ENCODE results near the gene PROSER2. TPM values are rescaled to one million over a fixed set of nuclear protein-coding genes. Genes with fewer than 3 reads are reported as not detected.

The PROSER2 gene
- total and polyA plus RNA-seq, 2 donors (not counting 1 experiment from before 2014, with no cell fraction given), result 0.07 TPM; not detected in 1

GRCh38 chr10:11845113-11845512, 22.0 kb downstream of the PROSER2 start:
- Histone ChIP-seq H3K27me3 (replicated peaks in 1 of 4; ENCODE audit: control extremely low read depth in 1 of 4, control insufficient read depth in 3 of 4, insufficient read depth in 4 of 4, low read length in 3 of 4) (no peaks in the 10 kb centered on the region), H3K36me3 (replicated peaks in 1 of 2; ENCODE audit: control extremely low read depth in 1 of 2, control insufficient read depth in 1 of 2, extremely low read depth in 1 of 2, insufficient read depth in 2 of 2, low read length in 1 of 2) (no peaks in the 10 kb centered on the region), H4K20me1 (ENCODE audit: control insufficient read depth, insufficient read depth, low read length, poor library complexity, severe bottlenecking) (no peaks in the 10 kb centered on the region), H3K4me2 (replicated peaks; ENCODE audit: low read depth, low read length, poor library complexity, severe bottlenecking) (no peak overlapping the region), H3K79me2 (ENCODE audit: control insufficient read depth, insufficient read depth, low read length) (no peaks in the 10 kb centered on the region), H3K4me3 (ENCODE audit: control extremely low read depth in 1 of 5, extremely low read depth in 1 of 5, insufficient read depth in 1 of 5, low read depth in 2 of 5, low read length in 4 of 5) (no peak overlapping the region), H3K9ac (ENCODE audit: low read length) (no peak overlapping the region), H3K9me3 (ENCODE audit: control extremely low read depth in 1 of 3, control insufficient read depth in 2 of 3, insufficient read depth in 1 of 3, low read length in 2 of 3) (no peaks in the 10 kb centered on the region), H3K4me1 (ENCODE audit: control insufficient read depth in 2 of 2, insufficient read depth in 2 of 2, low read length in 2 of 2) (no peaks in the 10 kb centered on the region), H3K27ac (ENCODE audit: low read length in 2 of 2) (no peak overlapping the region), H2AFZ (ENCODE audit: insufficient read depth, low read depth, low read length, poor library complexity, severe bottlenecking) (no peak overlapping the region)
- Mint-ChIP-seq H3K9me3 (ENCODE audit: insufficient read depth) (no peaks in the 10 kb centered on the region), H3K27ac (no peak overlapping the region), H3K4me3 (no peak overlapping the region), H3K4me1 (no peaks in the 10 kb centered on the region), H3K27me3 (no peaks in the 10 kb centered on the region)
- WGBS (ENCODE audit: insufficient coverage), result no CpG with 5 or more reads among the region's 7 CpGs
- ATAC-seq (ENCODE audit: low read depth) (no peak), DNase-seq (no peak)
- ChIA-PET CTCF (no interaction called here), POLR2A (no interaction called here)
- intact Hi-C loops (cut with micrococcal nuclease), result no loop called here
- no peak for TF ChIP-seq EZH2 (IDR thresholded peaks at IDR 0.05; ENCODE audit: borderline replicate concordance, insufficient read depth, low read depth, low read length, poor library complexity, severe bottlenecking)
- no peak for TF ChIP-seq CTCF (IDR thresholded peaks at IDR 0.05)

- H3K4me3 Mint-ChIP-seq, result no peak overlapping the region
- POLR2A ChIA-PET, result no interaction called here
- 100% methylated on average over 3 of the region's 8 CpGs for WGBS (ENCODE audit: insufficient coverage)
Observed at GRCh38 chr10:11846542-11846941, 23.4 kb downstream of the PROSER2 start.

More at GRCh38 chr10:11846542-11846941, 23.4 kb downstream of the PROSER2 start:
- TF ChIP-seq CTCF (IDR thresholded peaks at IDR 0.05) (no peak), EZH2 (IDR thresholded peaks at IDR 0.05; ENCODE audit: borderline replicate concordance, insufficient read depth, low read depth, low read length, poor library complexity, severe bottlenecking) (no peak)
- no peaks in the 10 kb centered on the region for H3K9me3 Mint-ChIP-seq (ENCODE audit: insufficient read depth)
- intact Hi-C loops (cut with micrococcal nuclease), result no loop called here
- H3K27me3 ChIP-seq (replicated peaks in 1 of 4; ENCODE audit: control extremely low read depth in 1 of 4, control insufficient read depth in 3 of 4, insufficient read depth in 4 of 4, low read length in 3 of 4), result no peaks in the 10 kb centered on the region
- no peaks in the 10 kb centered on the region for H3K79me2 ChIP-seq (ENCODE audit: control insufficient read depth, insufficient read depth, low read length)
- CTCF ChIA-PET, result no interaction called here
- H3K27ac Mint-ChIP-seq, result no peak overlapping the region
- DNase-seq, result no peak
- no peak overlapping the region for H3K4me3 ChIP-seq (ENCODE audit: control extremely low read depth in 1 of 5, extremely low read depth in 1 of 5, insufficient read depth in 1 of 5, low read depth in 2 of 5, low read length in 4 of 5)
- no peak overlapping the region for H2AFZ ChIP-seq (ENCODE audit: insufficient read depth, low read depth, low read length, poor library complexity, severe bottlenecking)
- H3K27me3 Mint-ChIP-seq, result no peaks in the 10 kb centered on the region
- no peak overlapping the region for H3K4me2 ChIP-seq (replicated peaks; ENCODE audit: low read depth, low read length, poor library complexity, severe bottlenecking)
- no peak for ATAC-seq (ENCODE audit: low read depth)
- no peak overlapping the region for H3K27ac ChIP-seq (ENCODE audit: low read length in 2 of 2)
- H3K9me3 ChIP-seq (ENCODE audit: control extremely low read depth in 1 of 3, control insufficient read depth in 2 of 3, insufficient read depth in 1 of 3, low read length in 2 of 3), result no peaks in the 10 kb centered on the region
- H3K4me1 Mint-ChIP-seq, result no peaks in the 10 kb centered on the region
- no peaks in the 10 kb centered on the region for H3K36me3 ChIP-seq (replicated peaks in 1 of 2; ENCODE audit: control extremely low read depth in 1 of 2, control insufficient read depth in 1 of 2, extremely low read depth in 1 of 2, insufficient read depth in 2 of 2, low read length in 1 of 2)
- no peaks in the 10 kb centered on the region for H4K20me1 ChIP-seq (ENCODE audit: control insufficient read depth, insufficient read depth, low read length, poor library complexity, severe bottlenecking)
- no peak overlapping the region for H3K9ac ChIP-seq (ENCODE audit: low read length)
- no peaks in the 10 kb centered on the region for H3K4me1 ChIP-seq (ENCODE audit: control insufficient read depth in 2 of 2, insufficient read depth in 2 of 2, low read length in 2 of 2)
